Smooth muscle cell (in vitro differentiated cells): ENCODE data around the gene TNS4. TPM values are rescaled to one million over a fixed set of nuclear protein-coding genes. Genes with fewer than 3 reads are reported as not detected.

Experiments used
- DNase-seq: peaks from one replicate; lab custom pipeline; 2025; ENCODE audit not compliant: unreplicated experiment; lab: John Stamatoyannopoulos, UW
- H2AFZ ChIP-seq: fragments of 200-600 bp; sonication (generic); 2 replicates; pipeline ENCODE4 v1.6.0; 2016; ENCODE audit warnings: antibody characterized with exemption, low read depth, mild to moderate bottlenecking
- H3F3A ChIP-seq: fragments of 200-600 bp; sonication (generic); 2 replicates; pipeline ENCODE4 v1.6.0; 2017; ENCODE audit warnings: antibody characterized with exemption, low read depth
- H3K27ac ChIP-seq: fragments of 200-600 bp; sonication (generic); 2 replicates; pipeline ENCODE4 v1.5.1; 2016; ENCODE audit warnings: low read depth, mild to moderate bottlenecking
- H3K27me3 ChIP-seq: fragments of 200-600 bp; sonication (generic); 2 replicates; pipeline ENCODE4 v1.6.1; 2016; ENCODE audit warnings: low read depth, mild to moderate bottlenecking
- H3K36me3 ChIP-seq: fragments of 200-600 bp; sonication (generic); 2 replicates; pipeline ENCODE4 v1.5.1; 2016; ENCODE audit warnings: low read depth
- H3K4me1 ChIP-seq: fragments of 200-600 bp; sonication (generic); 2 replicates; pipeline ENCODE4 v1.5.1; 2016; ENCODE audit warnings: low read depth
- H3K4me2 ChIP-seq: fragments of 200-600 bp; sonication (generic); 2 replicates; pipeline ENCODE4 v1.6.0; 2016; ENCODE audit warnings: mild to moderate bottlenecking
- H3K4me3 ChIP-seq: fragments of 200-600 bp; sonication (generic); 2 replicates; pipeline ENCODE4 v1.5.1; 2016; ENCODE audit warnings: mild to moderate bottlenecking
- H3K79me2 ChIP-seq: fragments of 200-600 bp; sonication (generic); 2 replicates; pipeline ENCODE4 v1.6.0; 2016; ENCODE audit warnings: low read depth, mild to moderate bottlenecking
- H3K9ac ChIP-seq: fragments of 200-600 bp; sonication (generic); 2 replicates; pipeline ENCODE4 v1.6.0; 2016; ENCODE audit warnings: low read depth
- H3K9me3 ChIP-seq: fragments of 200-600 bp; sonication (generic); replicated peaks from 2 replicates; pipeline ENCODE4 v1.5.1; 2016; ENCODE audit warnings: low read depth
- H4K20me1 ChIP-seq: fragments of 200-600 bp; sonication (generic); 2 replicates; pipeline ENCODE4 v1.6.0; 2016; ENCODE audit warnings: low read depth
- CTCF ChIP-seq: fragments of 200-600 bp; sonication (generic); IDR thresholded peaks from 2 replicates; pipeline ENCODE4 v1.5.1; 2017; ENCODE audit warnings: borderline replicate concordance, mild to moderate bottlenecking, antibody characterized with exemption; ENCODE audit not compliant: insufficient read depth, poor library complexity, severe bottlenecking
- WGBS: methylation state at CpG from one replicate; pipeline ENCODE4 v1.1.7; 2016; ENCODE audit warnings: low lambda C conversion rate; 5-methylcytosine and 5-hydroxymethylcytosine counted together
- polyA plus RNA-seq: library from polyadenylated mRNA; unstranded; fragments of >200 nt; fragmentation: Nextera tagmentation; extraction: Ambion mirVana; gene quantifications from 2 replicates; pipeline ENCODE4 v1.2.1, GENCODE V29; 2016
- total RNA-seq: library from RNA; depleted of rRNA; stranded (reverse); fragments of >200 nt; gene quantifications from 2 replicates; pipeline ENCODE4 v1.2.3, GENCODE V29; 2014

The TNS4 gene
- total and polyA plus RNA-seq, 2 experiments from 2014 or later: 0.13 to 1.2 TPM

GRCh38 chr17:40515011-40515410, 13.6 kb upstream of the TNS4 start:
- Histone ChIP-seq H3K4me3 (no peak overlapping the region), H3K36me3 (no peaks in the 10 kb centered on the region), H3K4me2 (no peak overlapping the region), H4K20me1 (no peaks in the 10 kb centered on the region), H3K27me3 (no peaks in the 10 kb centered on the region), H3K79me2 (no peaks in the 10 kb centered on the region), H3F3A (no peaks in the 10 kb centered on the region), H2AFZ (no peak overlapping the region), H3K27ac (no peak overlapping the region), H3K4me1 (no peaks in the 10 kb centered on the region), H3K9ac (no peak overlapping the region), H3K9me3 (no peaks in the 10 kb centered on the region)
- TF ChIP-seq CTCF: no peak
- no peak for DNase-seq
- WGBS: 98% methylated on average over 4 of the region's 4 CpGs

GRCh38 chr17:40514013-40514875, 12.8 kb upstream of the TNS4 start:
- H3K9ac ChIP-seq: no peak overlapping the region
- no peaks in the 10 kb centered on the region for H3K36me3 ChIP-seq
- no peak overlapping the region for H3K27ac ChIP-seq
- no peaks in the 10 kb centered on the region for H4K20me1 ChIP-seq
- H3K4me2 ChIP-seq: no peak overlapping the region
- 95% methylated on average over 7 of the region's 7 CpGs for WGBS
- H2AFZ ChIP-seq: no peak overlapping the region
- DNase-seq: no peak
- H3K79me2 ChIP-seq: no peaks in the 10 kb centered on the region
- H3K4me3 ChIP-seq: no peak overlapping the region
- no peaks in the 10 kb centered on the region for H3K4me1 ChIP-seq
- H3K9me3 ChIP-seq: no peaks in the 10 kb centered on the region
- H3K27me3 ChIP-seq: no peaks in the 10 kb centered on the region
- TF ChIP-seq CTCF: no peak
- no peaks in the 10 kb centered on the region for H3F3A ChIP-seq

GRCh38 chr17:40511667-40512220, 10.3 kb upstream of the TNS4 start:
- no peaks in the 10 kb centered on the region for H3K36me3 ChIP-seq
- H3K79me2 ChIP-seq: no peaks in the 10 kb centered on the region
- H3K4me1 ChIP-seq: no peaks in the 10 kb centered on the region
- H3K27ac ChIP-seq: no peak overlapping the region
- no peak for TF ChIP-seq CTCF
- no peak overlapping the region for H3K9ac ChIP-seq
- 74% methylated on average over 12 of the region's 12 CpGs for WGBS
- DNase-seq: no peak
- no peaks in the 10 kb centered on the region for H3K9me3 ChIP-seq
- H3K4me2 ChIP-seq: no peak overlapping the region
- no peak overlapping the region for H3K4me3 ChIP-seq
- H3K27me3 ChIP-seq: no peaks in the 10 kb centered on the region
- no peak overlapping the region for H2AFZ ChIP-seq
- H4K20me1 ChIP-seq: no peaks in the 10 kb centered on the region
- H3F3A ChIP-seq: no peaks in the 10 kb centered on the region

- 90% methylated on average over 2 of the region's 2 CpGs for WGBS
- H3K27ac ChIP-seq: no peak overlapping the region
- DNase-seq: no peak
- H3K9ac ChIP-seq: no peak overlapping the region
- no peaks in the 10 kb centered on the region for H3K79me2 ChIP-seq
- H3K27me3 ChIP-seq: no peaks in the 10 kb centered on the region
- no peaks in the 10 kb centered on the region for H3K4me1 ChIP-seq
- no peak for TF ChIP-seq CTCF
- no peaks in the 10 kb centered on the region for H3K9me3 ChIP-seq
- H3K4me2 ChIP-seq: no peak overlapping the region
- H3K36me3 ChIP-seq: no peaks in the 10 kb centered on the region
- no peaks in the 10 kb centered on the region for H4K20me1 ChIP-seq
- H3F3A ChIP-seq: no peaks in the 10 kb centered on the region
- no peak overlapping the region for H3K4me3 ChIP-seq
- no peak overlapping the region for H2AFZ ChIP-seq
These were observed 9.7 kb upstream of the TNS4 start for GRCh38 chr17:40511136-40511535.
